ELF-1 (cell line): Measurements from ENCODE around the gene ASMTL.
"Not testable (repeated sequence)": the region's sequence is repeated elsewhere in the genome, so short reads cannot be mapped to it uniquely, and the experiment has no call there.

Source experiments
- DNase-seq: peaks from one replicate; pipeline ENCODE4 v3.0.0-alpha.2; 2016; ENCODE audit warnings: low read depth, low spot score

ASMTL gene

GRCh38 chrX:1405769-1406168, 46.9 kb downstream of the ASMTL start:
- not testable (repeated sequence) for DNase-seq

GRCh38 chrX:1403867-1404266, 48.8 kb downstream of the ASMTL start:
- DNase-seq, result not testable (repeated sequence)

GRCh38 chrX:1403228-1403627, 49.5 kb downstream of the ASMTL start:
- no peak for DNase-seq

GRCh38 chrX:1401611-1402430, 50.9 kb downstream of the ASMTL start:
- no peak for DNase-seq

- peak; percentile 88 for DNase-seq
Observed at GRCh38 chrX:1400742-1401471, 51.8 kb downstream of the ASMTL start.

- no peak for DNase-seq
Observed at GRCh38 chrX:1400049-1400448, 52.7 kb downstream of the ASMTL start.

- DNase-seq, result no peak
Observed at GRCh38 chrX:1398431-1399340, 54.0 kb downstream of the ASMTL start.

GRCh38 chrX:1397441-1398270, 55.1 kb downstream of the ASMTL start:
- DNase-seq, result no peak

GRCh38 chrX:1397001-1397400, 55.7 kb downstream of the ASMTL start:
- DNase-seq, result no peak

- DNase-seq, result no peak
Observed at GRCh38 chrX:1395646-1396216, 57.0 kb downstream of the ASMTL start.

GRCh38 chrX:1394731-1395501, 57.8 kb downstream of the ASMTL start:
- DNase-seq, result peak; percentile 42

- DNase-seq, result peak; percentile 6
Observed at GRCh38 chrX:1393871-1394615, 58.7 kb downstream of the ASMTL start.

- DNase-seq, result no peak
Observed at GRCh38 chrX:1392376-1393068, 60.2 kb downstream of the ASMTL start.

- peak; percentile 98 for DNase-seq
Observed at GRCh38 chrX:1391707-1392375, 60.9 kb downstream of the ASMTL start, which contains the start of gene SLC25A6. SLC25A6 (minus strand) TSS chrX:1392113; CDS start chrX:1392009, 104 bp downstream.

GRCh38 chrX:1391370-1391706, 61.4 kb downstream of the ASMTL start:
- DNase-seq, result no peak

GRCh38 chrX:1390621-1391369, 61.9 kb downstream of the ASMTL start:
- no peak for DNase-seq

- no peak for DNase-seq
Observed at GRCh38 chrX:1389993-1390285, 62.8 kb downstream of the ASMTL start.
